ENCODE measurements around the gene BMP6. TPM values are rescaled to one million over a fixed set of nuclear protein-coding genes. Genes with fewer than 3 reads are reported as not detected.
A peak's percentile ranks its signal among the peaks of the same experiment; 100 is the strongest.

Gene BMP6
- total and polyA plus RNA-seq, 2 of the 8 experiments (the other 6 are each of a cell fraction or from before 2014, with no cell fraction given): 2.0 to 2.1 TPM

DNA sequence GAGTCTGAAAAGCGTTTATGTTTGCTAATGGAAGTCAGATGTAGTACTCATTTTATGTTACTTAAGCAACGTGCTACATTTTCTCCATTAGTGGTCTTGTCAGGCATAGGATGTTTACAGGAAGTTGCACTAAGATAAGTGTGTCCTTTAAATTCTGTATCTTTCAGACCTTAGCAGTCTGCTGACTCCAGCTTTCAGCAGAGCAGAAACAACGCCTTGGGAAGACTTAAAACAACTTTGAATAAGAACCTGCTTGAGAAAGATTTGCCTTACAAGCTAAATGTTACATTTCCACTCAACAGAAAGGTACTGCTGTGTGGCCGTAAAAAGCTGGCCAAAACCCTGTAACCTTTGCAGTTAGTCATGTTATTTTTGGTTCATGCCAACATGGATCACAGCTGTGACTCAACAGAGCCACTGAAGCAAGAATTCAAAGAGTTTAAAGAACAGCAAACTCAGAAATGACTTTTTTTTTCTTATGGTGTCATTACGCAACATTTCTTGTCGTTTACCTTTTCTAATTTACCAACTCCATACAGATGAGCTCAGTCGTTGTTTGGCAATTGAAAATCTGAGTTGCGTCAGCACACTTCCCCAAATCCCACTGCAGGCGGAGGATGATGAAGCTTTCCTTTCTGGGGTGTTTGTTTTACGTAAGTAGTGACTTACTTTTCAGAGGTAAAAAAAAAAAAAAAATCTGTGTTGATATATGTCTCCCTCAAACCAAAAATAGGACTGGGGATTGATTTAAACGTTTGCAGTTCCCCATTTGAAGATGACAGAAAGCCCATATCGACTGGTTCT, 27.9 kb upstream of the BMP6 start:
- Histone ChIP-seq H3K36me3 (ENCODE audit: control insufficient read depth in 2 of 4, insufficient read depth in 4 of 4, low read length in 3 of 4) (no peaks in the 10 kb centered on the region), H3K56ac (replicated peaks; ENCODE audit: insufficient read length, low read depth, low read length) (no peak overlapping the region), H4K20me1 (replicated peaks in 1 of 2; ENCODE audit: control insufficient read depth in 1 of 2, insufficient read depth in 2 of 2, low read length in 2 of 2) (no peaks in the 10 kb centered on the region), H2AK5ac (ENCODE audit: low read depth, low read length) (no peak overlapping the region), H2AFZ (ENCODE audit: low read length) (peak overlapping the region; percentile 98), H4K8ac (ENCODE audit: extremely low read depth, insufficient read depth, low read length) (no peak overlapping the region), H2BK12ac (ENCODE audit: low read depth, low read length) (no peak overlapping the region), H3K23me2 (ENCODE audit: low read depth, low read length) (no peaks in the 10 kb centered on the region), H3K4me1 (replicated peaks in 1 of 4; ENCODE audit: control insufficient read depth in 3 of 4, insufficient read depth in 4 of 4, low read length in 3 of 4) (peaks cover 0 to 5% (median 0%) of the 10 kb centered on the region in 4 experiments; a peak in 2 of 7 replicates), H2BK15ac (ENCODE audit: low read length) (no peak overlapping the region), H3K27ac (ENCODE audit: low read depth, low read length) (no peak overlapping the region), H3K23ac (ENCODE audit: insufficient read length) (no peak overlapping the region), H4K5ac (ENCODE audit: insufficient read length, low read depth, low read length) (peak overlapping the region; percentile 9), H3K79me1 (ENCODE audit: low read depth, low read length) (no peaks in the 10 kb centered on the region), H3K27me3 (replicated peaks in 1 of 4; ENCODE audit: control insufficient read depth in 3 of 4, extremely low read depth in 1 of 4, insufficient read depth in 3 of 4, low read length in 3 of 4) (no peaks in the 10 kb centered on the region), H2BK20ac (ENCODE audit: low read length) (no peak overlapping the region), H3K14ac (ENCODE audit: insufficient read length) (no peak overlapping the region), H3K18ac (ENCODE audit: extremely low read depth, low read length) (no peak overlapping the region), H3K4me2 (ENCODE audit: insufficient read depth in 1 of 2, low read depth in 2 of 2, low read length in 2 of 2) (no peak overlapping the region), H3K9me3 (ENCODE audit: insufficient read depth in 2 of 2, low read depth in 1 of 2, low read length in 1 of 2) (no peaks in the 10 kb centered on the region), H4K91ac (replicated peaks; ENCODE audit: insufficient read length, low read length) (no peak overlapping the region), H2BK120ac (replicated peaks; ENCODE audit: low read depth, low read length) (no peak overlapping the region), H3K9ac (replicated peaks in 1 of 4; ENCODE audit: extremely low read depth in 1 of 4, low read depth in 3 of 4, low read length in 3 of 4) (no peak overlapping the region), H2BK5ac (ENCODE audit: low read depth, low read length) (no peak overlapping the region), H3K4ac (replicated peaks; ENCODE audit: insufficient read length, low read depth, low read length) (no peak overlapping the region), H3K4me3 (ENCODE audit: extremely low read depth in 1 of 4, insufficient read depth in 2 of 4, low read depth in 3 of 4, low read length in 4 of 4) (no peak overlapping the region), H3K79me2 (ENCODE audit: control insufficient read depth in 1 of 2, insufficient read depth in 2 of 2, low read length in 2 of 2) (no peaks in the 10 kb centered on the region)
- FAIRE-seq (no peak), DNase-seq (ENCODE audit: low read depth in 1 of 2, low spot score in 2 of 2) (no peak)
- ChIA-PET CTCF (ENCODE audit: partially characterized antibody) (interaction anchor here (0.6 to 1.1 kb wide), 3 partner anchors 113 to 399 kb away, joined by 3 to 4 read pairs (median 3); no protein-coding TSS in a partner anchor), POLR2A (ENCODE audit: partially characterized antibody) (interaction anchor here (1.9 kb wide), 1 partner anchor 13 kb away, joined by 7 read pairs; no protein-coding TSS in a partner anchor)
- 83% methylated on average over 12 of the region's 12 CpGs; no CpG with 5 or more reads in 1 of the 2 experiments for WGBS, 2 experiments (ENCODE audit: extremely low coverage in 1 of 2, insufficient coverage in 1 of 2, insufficient read length in 1 of 2, insufficient replicate concordance in 2 of 2, low coverage in 1 of 2, low lambda C conversion rate in 2 of 2, missing lambda C conversion rate in 1 of 2)
- TF ChIP-seq CEBPB (IDR thresholded peaks at IDR 0.05; ENCODE audit: low read depth, low read length) (peak; percentile 90), SP1 (IDR thresholded peaks at IDR 0.05; ENCODE audit: low read depth, low read length) (no peak)

All from H1 (cell line).